GM19043 (cell line): ENCODE results near the gene FARS2.

Source experiments
- ATAC-seq: cut with Tn5 transposase; IDR thresholded peaks from one replicate; pipeline ENCODE4 v1.9.1; 2021; ENCODE audit warnings: low read depth; ENCODE audit not compliant: unreplicated experiment

The FARS2 gene

GRCh38 chr6:5412663-5413062 lies 151.3 kb downstream of the FARS2 start:
- ATAC-seq, result no peak

- ATAC-seq, result no peak
Measured at GRCh38 chr6:5416250-5416649, 154.9 kb downstream of the FARS2 start.

GRCh38 chr6:5422321-5422915 lies 161.1 kb downstream of the FARS2 start:
- no peak for ATAC-seq

GRCh38 chr6:5423251-5423650 lies 161.9 kb downstream of the FARS2 start:
- ATAC-seq, result no peak

GRCh38 chr6:5424726-5425125 lies 163.4 kb downstream of the FARS2 start:
- no peak for ATAC-seq

GRCh38 chr6:5425267-5425666 lies 164.0 kb downstream of the FARS2 start:
- ATAC-seq, result no peak

- ATAC-seq, result no peak
Measured at GRCh38 chr6:5425797-5426196, 164.5 kb downstream of the FARS2 start.

GRCh38 chr6:5427586-5427985 lies 166.3 kb downstream of the FARS2 start:
- ATAC-seq, result no peak

GRCh38 chr6:5433324-5433723 lies 172.0 kb downstream of the FARS2 start:
- no peak for ATAC-seq

- no peak for ATAC-seq
Measured at GRCh38 chr6:5435449-5435848, 174.1 kb downstream of the FARS2 start.

- no peak for ATAC-seq
Measured at GRCh38 chr6:5438922-5439584, 177.7 kb downstream of the FARS2 start.

- ATAC-seq, result no peak
Measured at GRCh38 chr6:5439749-5440148, 178.4 kb downstream of the FARS2 start.

GRCh38 chr6:5442319-5442718 lies 181.0 kb downstream of the FARS2 start:
- no peak for ATAC-seq

- ATAC-seq, result no peak
Measured at GRCh38 chr6:5442916-5443315, 181.6 kb downstream of the FARS2 start.

GRCh38 chr6:5443491-5443890 lies 182.2 kb downstream of the FARS2 start:
- no peak for ATAC-seq

GRCh38 chr6:5446362-5447075 lies 185.2 kb downstream of the FARS2 start:
- no peak for ATAC-seq

- no peak for ATAC-seq
Measured at GRCh38 chr6:5447921-5448320, 186.6 kb downstream of the FARS2 start.

GRCh38 chr6:5450073-5450472 lies 188.8 kb downstream of the FARS2 start:
- ATAC-seq, result no peak

GRCh38 chr6:5453546-5453945 lies 192.2 kb downstream of the FARS2 start:
- no peak for ATAC-seq

- ATAC-seq, result no peak
Measured at GRCh38 chr6:5455142-5455541, 193.8 kb downstream of the FARS2 start.

GRCh38 chr6:5457041-5457440 lies 195.7 kb downstream of the FARS2 start:
- no peak for ATAC-seq
